ENCODE data around the gene PPP1R15A.

DNA sequence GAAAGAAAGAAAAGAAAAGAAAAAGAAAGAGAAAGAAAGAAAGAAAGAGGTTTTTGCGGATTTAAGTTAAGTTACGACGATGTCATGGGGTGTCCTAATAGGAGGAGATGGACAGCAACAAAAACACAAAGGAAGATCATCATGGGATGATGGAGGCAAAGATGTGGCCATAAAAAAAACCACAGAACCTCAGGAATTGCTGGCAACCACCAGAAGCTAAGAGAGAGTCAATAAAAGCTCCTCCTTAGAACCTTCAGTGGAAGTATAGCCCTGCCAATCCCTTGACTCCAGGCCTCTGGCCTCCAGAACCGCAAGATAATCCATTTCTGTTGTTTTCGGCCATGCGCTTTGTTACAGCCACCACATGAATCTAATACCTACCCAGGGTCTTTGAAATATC is 15.3 kb upstream of the PPP1R15A start:
- TF ChIP-seq POLR2AphosphoS5 (IDR thresholded peaks at IDR 0.05; ENCODE audit: low read depth, low read length) (no peak), POLR2A (IDR thresholded peaks at IDR 0.05; ENCODE audit: low read depth, low read length) (no peak), PAX5 (IDR thresholded peaks at IDR 0.05; ENCODE audit: insufficient read depth, low read length, severe bottlenecking) (no peak), TAF1 (IDR thresholded peaks at IDR 0.05; ENCODE audit: low read depth, low read length) (no peak), SPI1 (IDR thresholded peaks at IDR 0.05; ENCODE audit: low read depth, low read length) (no peak)
